NT2/D1 (cell line): ENCODE results near the gene C1orf216.

Experiments
- SUZ12 ChIP-seq: IDR thresholded peaks from 2 replicates; pipeline ENCODE4 v1.6.1; 2011; ENCODE audit not compliant: insufficient read length, insufficient read depth; ENCODE audit errors: extremely low read depth
- YY1 ChIP-seq: IDR thresholded peaks from 2 replicates; pipeline ENCODE4 v1.6.1; 2011; ENCODE audit not compliant: insufficient read length, insufficient read depth

DNA sequence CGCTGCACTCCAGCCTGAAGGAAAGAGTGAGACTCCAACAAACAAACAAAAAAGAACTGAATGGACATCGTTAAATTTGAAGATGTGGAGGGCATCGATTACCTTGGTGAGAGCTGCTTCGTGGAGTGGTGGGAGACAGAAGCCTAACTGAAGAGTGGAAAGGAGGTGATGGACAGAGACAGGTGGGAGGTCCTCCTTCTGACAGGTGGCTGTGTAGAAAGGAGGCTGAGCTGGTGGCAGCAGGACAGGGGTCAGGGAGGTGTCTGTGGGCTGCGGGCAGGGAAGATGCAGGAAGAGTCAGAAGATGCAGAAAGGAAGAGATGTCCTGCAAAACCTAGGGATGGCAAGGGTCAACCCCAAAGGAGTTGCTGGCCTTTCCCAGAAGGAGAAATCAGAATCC, 30.5 kb downstream of the C1orf216 start:
- TF ChIP-seq YY1 = no peak
- TF ChIP-seq SUZ12 = no peak
